Suprapubic skin (tissue), 3 donors: ENCODE results near the gene FNBP1L.

Experiments
- CTCF ChIP-seq, 2 donors: fragments of 200-600 bp in 1 of 2; fragments of 450-650 bp in 1 of 2; sonication (generic) in 1 of 2; IDR thresholded peaks; one replicate each; pipeline ENCODE4 v1.5.1; 2016 to 2019; ENCODE audit warnings: antibody characterized with exemption in 2 of 2, mild to moderate bottlenecking in 1 of 2, moderate library complexity in 1 of 2
- POLR2AphosphoS5 ChIP-seq, 3 donors: sonication (generic); formaldehyde crosslinking; IDR thresholded peaks; one replicate each; pipeline ENCODE4 v1.6.1; 2017; ENCODE audit warnings: antibody characterized with exemption in 3 of 3

GRCh38 chr1:93522721-93523120 lies 74.8 kb downstream of the FNBP1L start:
- TF ChIP-seq POLR2AphosphoS5 (IDR thresholded peaks at IDR 0.05) (no peak), CTCF (IDR thresholded peaks at IDR 0.05) (no peak)
